PC-9 (cell line): ENCODE data around the gene DOCK4. TPM values are rescaled to one million over a fixed set of nuclear protein-coding genes. Genes with fewer than 3 reads are reported as not detected.

Experiments used
- BruUV-seq: library from RNA; stranded (reverse); fragments of 400-500 nt; replicated peaks from 2 replicates; lab custom pipeline; 2021; lab: Mats Ljungman, UMichigan
- CTCF ChIA-PET: fragments of 300-600 bp; sonication (Branson Sonifier 250); formaldehyde crosslinking; loops from one replicate; lab custom pipeline; 2022; ENCODE audit warnings: antibody characterized with exemption; lab: Charles Lee
- POLR2A ChIA-PET: fragments of 300-600 bp; sonication (Branson Sonifier 250); formaldehyde crosslinking; loops from one replicate; lab custom pipeline; 2022; ENCODE audit warnings: antibody characterized with exemption; ENCODE audit not compliant: unreplicated experiment; lab: Charles Lee
- DNase-seq, 2 experiments: peaks; one replicate each; pipeline versions ENCODE4 v3.0.0 to v3.0.0-alpha.2; 2015 to 2022; ENCODE audit warnings: mixed read lengths in 1 of 2
- H2AFZ ChIP-seq: fragments of 200-600 bp; sonication (generic); 2 replicates; pipeline ENCODE4 v1.8.1; 2017; ENCODE audit warnings: antibody characterized with exemption
- H3F3A ChIP-seq: fragments of 200-600 bp; sonication (generic); 2 replicates; pipeline ENCODE4 v1.8.1; 2017; ENCODE audit warnings: antibody characterized with exemption, mild to moderate bottlenecking, low read depth; ENCODE audit not compliant: insufficient read depth
- H3K27ac ChIP-seq: fragments of 200-600 bp; sonication (generic); 2 replicates; pipeline ENCODE4 v1.6.1; 2016; ENCODE audit warnings: mixed run types
- H3K27me3 ChIP-seq: fragments of 200-600 bp; sonication (generic); 2 replicates; pipeline ENCODE4 v1.6.1; 2016; ENCODE audit warnings: low read depth, mixed run types; ENCODE audit not compliant: insufficient read depth
- H3K36me3 ChIP-seq: fragments of 200-600 bp; sonication (generic); 2 replicates; pipeline ENCODE4 v1.6.1; 2016; ENCODE audit warnings: low read depth, mixed run types
- H3K4me1 ChIP-seq: fragments of 200-600 bp; sonication (generic); replicated peaks from 2 replicates; pipeline ENCODE4 v1.6.1; 2016; ENCODE audit warnings: mixed run types; ENCODE audit not compliant: insufficient read depth
- H3K4me2 ChIP-seq: fragments of 200-600 bp; sonication (generic); 2 replicates; pipeline ENCODE4 v1.6.1; 2017; ENCODE audit warnings: mixed run types
- H3K4me3 ChIP-seq: fragments of 200-600 bp; sonication (generic); 2 replicates; pipeline ENCODE4 v1.6.1; 2016; ENCODE audit warnings: mixed run types
- H3K79me2 ChIP-seq: fragments of 200-600 bp; sonication (generic); 2 replicates; pipeline ENCODE4 v1.6.1; 2017; ENCODE audit warnings: low read depth, mixed run types
- H3K9me2 ChIP-seq: fragments of 200-600 bp; sonication (generic); 2 replicates; pipeline ENCODE4 v1.8.1; 2017; ENCODE audit warnings: mild to moderate bottlenecking; ENCODE audit not compliant: insufficient read depth
- H3K9me3 ChIP-seq: fragments of 200-600 bp; sonication (generic); 2 replicates; pipeline ENCODE4 v1.8.1; 2016; ENCODE audit warnings: low read depth; ENCODE audit not compliant: insufficient read depth
- H4K20me1 ChIP-seq: fragments of 200-600 bp; sonication (generic); 2 replicates; pipeline ENCODE4 v1.8.1; 2017; ENCODE audit not compliant: insufficient read depth
- CTCF ChIP-seq: fragments of 200-600 bp; sonication (generic); conservative IDR thresholded peaks from 2 replicates; pipeline ENCODE4 v1.6.1; 2017; ENCODE audit warnings: mixed run types, antibody characterized with exemption, mild to moderate bottlenecking, moderate library complexity
- EZH2 ChIP-seq: fragments of 200-600 bp; sonication (generic); IDR thresholded peaks from 2 replicates; pipeline ENCODE4 v1.8.0; 2017; ENCODE audit warnings: antibody characterized with exemption, low read depth
- intact Hi-C: fragments of 100-400 bp; cut with micrococcal nuclease; formaldehyde crosslinking; loops from one replicate; pipeline ENCODE4 v1.10.0; 2022; ENCODE audit not compliant: unreplicated experiment
- total RNA-seq: library from RNA; stranded (reverse); gene quantifications from 2 replicates; pipeline ENCODE4 v1.2.3, GENCODE V29; 2021

DOCK4 gene
- total RNA-seq, 1 experiment from 2014 or later, result 0.98 TPM

- Histone ChIP-seq H3K9me2 (no peaks in the 10 kb centered on the region), H2AFZ (no peak overlapping the region), H3K9me3 (no peaks in the 10 kb centered on the region), H3K4me1 (no peaks in the 10 kb centered on the region), H3K27ac (no peak overlapping the region), H3K79me2 (no peaks in the 10 kb centered on the region), H3F3A (no peaks in the 10 kb centered on the region), H3K36me3 (no peaks in the 10 kb centered on the region), H3K4me2 (no peak overlapping the region), H4K20me1 (no peaks in the 10 kb centered on the region), H3K27me3 (no peaks in the 10 kb centered on the region), H3K4me3 (no peak overlapping the region)
- peak; percentile 44 to 56 for DNase-seq
- POLR2A ChIA-PET, result interaction anchor here (0.7 kb wide), 1 partner anchor 625 kb away, joined by 5 read pairs; no protein-coding TSS in a partner anchor
- intact Hi-C loops, result loop anchor here (1.0 to 5.0 kb wide), 6 partner anchors 115 to 1970 kb away; no protein-coding TSS in a partner anchor
- CTCF ChIA-PET, result interaction anchor here (0.7 kb wide), 1 partner anchor 114 kb away, joined by 3 read pairs; no protein-coding TSS in a partner anchor
- BruUV-seq, result no TSS peak
- no peak for TF ChIP-seq EZH2
- peak; percentile 76 for TF ChIP-seq CTCF
Observed at GRCh38 chr7:111741811-111742240, 464.4 kb downstream of the DOCK4 start.

- Histone ChIP-seq H3K9me2 (no peaks in the 10 kb centered on the region), H3F3A (no peaks in the 10 kb centered on the region), H3K4me3 (no peak overlapping the region), H4K20me1 (no peaks in the 10 kb centered on the region), H3K79me2 (no peaks in the 10 kb centered on the region), H3K27ac (no peak overlapping the region), H3K36me3 (no peaks in the 10 kb centered on the region), H3K4me2 (no peak overlapping the region), H3K9me3 (no peaks in the 10 kb centered on the region), H2AFZ (no peak overlapping the region), H3K27me3 (no peaks in the 10 kb centered on the region), H3K4me1 (0 out of 2 replicates have a peak, but pooled peaks cover 5% of the 10 kb centered on the region)
- CTCF ChIA-PET, result interaction anchor here (1.2 kb wide), 1 partner anchor 114 kb away, joined by 3 read pairs; no protein-coding TSS in a partner anchor
- intact Hi-C loops, result loop anchor here (1.0 to 5.0 kb wide), 6 partner anchors 116 to 1971 kb away; no protein-coding TSS in a partner anchor
- BruUV-seq, result no TSS peak
- no peak for DNase-seq
- POLR2A ChIA-PET, result interaction anchor here (0.7 kb wide), 1 partner anchor 150 kb away, joined by 3 read pairs; no protein-coding TSS in a partner anchor
- TF ChIP-seq EZH2 (no peak), CTCF (no peak)
Observed at GRCh38 chr7:111740942-111741341, 465.3 kb downstream of the DOCK4 start.

GRCh38 chr7:111736552-111736874, 469.7 kb downstream of the DOCK4 start:
- H2AFZ ChIP-seq, result no peak overlapping the region
- TF ChIP-seq CTCF (no peak), EZH2 (no peak)
- ChIA-PET POLR2A (interaction anchor here (0.5 kb wide), 1 partner anchor 1900 kb away, joined by 5 read pairs; no protein-coding TSS in a partner anchor), CTCF (no interaction called here)
- H3K27me3 ChIP-seq, result no peaks in the 10 kb centered on the region
- no peaks in the 10 kb centered on the region for H3K9me3 ChIP-seq
- no peaks in the 10 kb centered on the region for H3K36me3 ChIP-seq
- H3K79me2 ChIP-seq, result no peaks in the 10 kb centered on the region
- H3K4me3 ChIP-seq, result no peak overlapping the region
- intact Hi-C loops, result loop anchor here (5.0 to 10.0 kb wide), 4 partner anchors 172 to 644 kb away; partner anchors contain the start of genes IMMP2L and LRRN3
- H3K9me2 ChIP-seq, result no peaks in the 10 kb centered on the region
- H3K4me1 ChIP-seq, result 0 out of 2 replicates have a peak, but pooled peaks cover 5% of the 10 kb centered on the region
- no peaks in the 10 kb centered on the region for H3F3A ChIP-seq
- DNase-seq, result no peak
- BruUV-seq, result no TSS peak
- H3K4me2 ChIP-seq, result no peak overlapping the region
- H3K27ac ChIP-seq, result no peak overlapping the region
- no peaks in the 10 kb centered on the region for H4K20me1 ChIP-seq
